HPDE6-E6E7 (cell line): ENCODE data around the gene TNS2.
"Not testable (repeated sequence)": the region's sequence is repeated elsewhere in the genome, so short reads cannot be mapped to it uniquely, and the experiment has no call there.

ENCODE experiments used
- DNase-seq: peaks from one replicate; pipeline ENCODE4 v3.0.0; 2011; ENCODE audit warnings: missing footprints; ENCODE audit errors: extremely low spot score

TNS2 gene

GRCh38 chr12:53049571-53050318, at the start of gene TNS2:
TNS2 (plus strand) TSS chr12:53050065; CDS start chr12:53050186, 121 bp downstream.
- no peak for DNase-seq

- no peak for DNase-seq
These were observed 45.7 kb upstream of the TNS2 start for GRCh38 chr12:53004178-53004577.

GRCh38 chr12:53004582-53004981, 45.3 kb upstream of the TNS2 start:
- no peak for DNase-seq

- no peak for DNase-seq
These were observed 44.5 kb upstream of the TNS2 start for GRCh38 chr12:53005215-53005985.

GRCh38 chr12:53005986-53006809, 43.7 kb upstream of the TNS2 start, which contains the start of gene EIF4B:
EIF4B (plus strand) TSS chr12:53006456; CDS start chr12:53006484, 28 bp downstream.
- peak; percentile 94 for DNase-seq

- peak; percentile 58 for DNase-seq
These were observed 43.0 kb upstream of the TNS2 start for GRCh38 chr12:53006810-53007309.

- no peak for DNase-seq
These were observed 42.5 kb upstream of the TNS2 start for GRCh38 chr12:53007343-53007742.

GRCh38 chr12:53008760-53009159, 41.1 kb upstream of the TNS2 start:
- not testable (repeated sequence) for DNase-seq

GRCh38 chr12:53010955-53011354, 38.9 kb upstream of the TNS2 start:
- DNase-seq = no peak

- DNase-seq = no peak
These were observed 38.0 kb upstream of the TNS2 start for GRCh38 chr12:53011889-53012288.

- no peak for DNase-seq
These were observed 36.9 kb upstream of the TNS2 start for GRCh38 chr12:53012928-53013327.

- DNase-seq = no peak
These were observed 35.2 kb upstream of the TNS2 start for GRCh38 chr12:53014709-53015108.

- DNase-seq = no peak
These were observed 24.6 kb upstream of the TNS2 start for GRCh38 chr12:53025250-53025649.

- DNase-seq = not testable (repeated sequence)
These were observed 22.9 kb upstream of the TNS2 start for GRCh38 chr12:53027014-53027413.

GRCh38 chr12:53031616-53032015, 18.2 kb upstream of the TNS2 start:
- no peak for DNase-seq

GRCh38 chr12:53033832-53034231, 16.0 kb upstream of the TNS2 start:
- not testable (repeated sequence) for DNase-seq

- DNase-seq = no peak
These were observed 15.4 kb upstream of the TNS2 start for GRCh38 chr12:53034459-53034858.

- no peak for DNase-seq
These were observed 13.1 kb upstream of the TNS2 start for GRCh38 chr12:53036802-53037201.

- DNase-seq = no peak
These were observed 10.0 kb upstream of the TNS2 start for GRCh38 chr12:53039851-53040250.

- no peak for DNase-seq
These were observed 7.0 kb upstream of the TNS2 start for GRCh38 chr12:53042607-53043454.

- no peak for DNase-seq
These were observed 5.7 kb upstream of the TNS2 start for GRCh38 chr12:53044052-53044581.
